T-cell (primary cell): ENCODE measurements around the gene OXTR. TPM values are rescaled to one million over a fixed set of nuclear protein-coding genes. Genes with fewer than 3 reads are reported as not detected.
"Not testable (repeated sequence)": the region's sequence is repeated elsewhere in the genome, so short reads cannot be mapped to it uniquely, and the experiment has no call there.

Source experiments
- ATAC-seq, 4 experiments: fragments of 200-7000 bp in 3 of 4; fragments of 150-1000 bp in 1 of 4; cut with Tn5 transposase; replicated peaks in 1 of 4; 1 replicate in 3 of 4; 2 replicates in 1 of 4; pipeline ENCODE4 v1.10.0; 2021; ENCODE audit warnings: moderate library complexity in 3 of 4, mild to moderate bottlenecking in 2 of 4, moderate number of reproducible peaks in 1 of 4
- CTCF ChIA-PET, 2 donors: fragments of 300-600 bp; sonication (Branson Sonifier 250); formaldehyde crosslinking; loops; one replicate each; lab custom pipeline; 2022; ENCODE audit warnings: antibody characterized with exemption in 2 of 2; lab: Charles Lee
- POLR2A ChIA-PET, 2 donors: fragments of 300-600 bp; sonication (Branson Sonifier 250); formaldehyde crosslinking; loops; one replicate each; lab custom pipeline; 2022; ENCODE audit warnings: antibody characterized with exemption in 2 of 2; lab: Charles Lee
- DNase-seq, 35 experiments: peaks; one replicate each; pipeline versions ENCODE4 v3.0.0 to v3.0.0-alpha.2; 2013 to 2023
- H3K27ac ChIP-seq: one replicate; pipeline ENCODE4 v1.5.1; 2013; ENCODE audit warnings: low read length
- H3K27me3 ChIP-seq, 2 experiments: replicated peaks in 1 of 2; 1 replicate in 1 of 2; 2 replicates in 1 of 2; pipeline versions ENCODE4 v1.6.1 to v1.7.0; 2013; ENCODE audit warnings: low read length in 1 of 2, mixed read lengths in 1 of 2; ENCODE audit not compliant: control insufficient read depth in 2 of 2, insufficient read depth in 2 of 2; ENCODE audit errors: extremely low read depth in 1 of 2
- H3K36me3 ChIP-seq, 2 donors: 1 replicate in 1 of 2; 2 replicates in 1 of 2; pipeline versions ENCODE4 v1.6.1 to v1.7.0; 2013; ENCODE audit warnings: low read length in 1 of 2; ENCODE audit not compliant: control insufficient read depth in 2 of 2, insufficient read depth in 1 of 2; ENCODE audit errors: extremely low read depth in 1 of 2
- H3K4me1 ChIP-seq, 2 experiments: 1 replicate in 1 of 2; 2 replicates in 1 of 2; pipeline versions ENCODE4 v1.6.1 to v1.7.0; 2013; ENCODE audit warnings: low read length in 2 of 2, mixed read lengths in 1 of 2; ENCODE audit not compliant: insufficient read depth in 2 of 2, control insufficient read depth in 1 of 2; ENCODE audit errors: extremely low read depth in 1 of 2
- H3K4me3 ChIP-seq, 2 donors: 1 replicate in 1 of 2; 2 replicates in 1 of 2; pipeline versions ENCODE4 v1.5.1 to v1.7.0; 2013; ENCODE audit warnings: mild to moderate bottlenecking in 2 of 2, low read length in 1 of 2, moderate library complexity in 1 of 2; ENCODE audit not compliant: control insufficient read depth in 1 of 2; ENCODE audit errors: extremely low read depth in 1 of 2
- H3K9me3 ChIP-seq: 2 replicates; pipeline ENCODE4 v1.7.0; 2013
- H3K27ac Mint-ChIP-seq, 2 donors: one replicate each; pipeline ENCODE4 v1.8.0; 2020 to 2021; ENCODE audit warnings: mild to moderate bottlenecking in 2 of 2, mixed read lengths in 2 of 2
- H3K27me3 Mint-ChIP-seq, 2 donors: one replicate each; pipeline ENCODE4 v1.8.0; 2021 to 2022; ENCODE audit warnings: mixed read lengths in 2 of 2
- H3K36me3 Mint-ChIP-seq: one replicate; pipeline ENCODE4 v1.8.0; 2021; ENCODE audit warnings: mixed read lengths
- H3K4me1 Mint-ChIP-seq, 3 donors: one replicate each; pipeline ENCODE4 v1.8.0; 2020 to 2022; ENCODE audit warnings: mixed read lengths in 3 of 3, mild to moderate bottlenecking in 1 of 3
- H3K4me3 Mint-ChIP-seq, 3 donors: one replicate each; pipeline ENCODE4 v1.8.0; 2020 to 2022; ENCODE audit warnings: mild to moderate bottlenecking in 3 of 3, mixed read lengths in 3 of 3, moderate library complexity in 3 of 3
- H3K9me3 Mint-ChIP-seq, 3 donors: one replicate each; pipeline ENCODE4 v1.8.0; 2020 to 2022; ENCODE audit warnings: mixed read lengths in 3 of 3
- WGBS: methylation state at CpG from one replicate; pipeline ENCODE4 v1.1.5; 2013; ENCODE audit warnings: missing lambda C conversion rate; ENCODE audit not compliant: insufficient coverage; 5-methylcytosine and 5-hydroxymethylcytosine counted together
- total RNA-seq, 35 experiments: library from RNA in 6 of 35; stranded (reverse) in 6 of 35; fragments of 120-200 nt in 1 of 35; gene quantifications; one replicate each; pipeline versions ENCODE4 v1.2.1 to v1.2.4 and lab custom pipeline; 2013 to 2026

OXTR gene
- total RNA-seq, 5 donors from 2014 or later (not counting 1 experiment from before 2014, with no cell fraction given): 0.10 to 0.63 (median 0.18) TPM

GRCh38 chr3:8724108-8724752 lies 45.2 kb downstream of the OXTR start:
- Mint-ChIP-seq H3K36me3 (no peaks in the 10 kb centered on the region), H3K9me3 (peaks cover 4 to 18% (median 8%) of the 10 kb centered on the region in 3 donors), H3K4me3 (no peak overlapping the region), H3K27ac (no peak overlapping the region), H3K4me1 (no peaks in the 10 kb centered on the region), H3K27me3 (no peaks in the 10 kb centered on the region)
- DNase-seq (no peak), ATAC-seq (no peak)
- Histone ChIP-seq H3K4me1 (no peaks in the 10 kb centered on the region), H3K9me3 (no peaks in the 10 kb centered on the region), H3K36me3 (no peaks in the 10 kb centered on the region), H3K27me3 (peaks cover 0 to 8% of the 10 kb centered on the region in 2 experiments), H3K4me3 (no peak overlapping the region), H3K27ac (no peak overlapping the region)
- ChIA-PET POLR2A (no interaction called here), CTCF (no interaction called here)
- 100% methylated on average over 1 of the region's 3 CpGs for WGBS

- no peak overlapping the region for H3K4me3 Mint-ChIP-seq
- no peaks in the 10 kb centered on the region for H3K4me1 Mint-ChIP-seq
- 45% methylated on average over 2 of the region's 3 CpGs for WGBS
- Histone ChIP-seq H3K4me1 (no peaks in the 10 kb centered on the region), H3K9me3 (no peaks in the 10 kb centered on the region), H3K27me3 (peaks cover 0 to 8% of the 10 kb centered on the region in 2 experiments), H3K27ac (no peak overlapping the region), H3K4me3 (no peak overlapping the region), H3K36me3 (no peaks in the 10 kb centered on the region)
- H3K36me3 Mint-ChIP-seq: no peaks in the 10 kb centered on the region
- no peak for ATAC-seq
- peaks cover 4 to 18% (median 8%) of the 10 kb centered on the region in 3 donors for H3K9me3 Mint-ChIP-seq
- CTCF ChIA-PET: no interaction called here
- DNase-seq: no peak
- POLR2A ChIA-PET: no interaction called here
- H3K27me3 Mint-ChIP-seq: no peaks in the 10 kb centered on the region
- no peak overlapping the region for H3K27ac Mint-ChIP-seq
These were observed 45.8 kb downstream of the OXTR start for GRCh38 chr3:8723612-8724011.

DNA sequence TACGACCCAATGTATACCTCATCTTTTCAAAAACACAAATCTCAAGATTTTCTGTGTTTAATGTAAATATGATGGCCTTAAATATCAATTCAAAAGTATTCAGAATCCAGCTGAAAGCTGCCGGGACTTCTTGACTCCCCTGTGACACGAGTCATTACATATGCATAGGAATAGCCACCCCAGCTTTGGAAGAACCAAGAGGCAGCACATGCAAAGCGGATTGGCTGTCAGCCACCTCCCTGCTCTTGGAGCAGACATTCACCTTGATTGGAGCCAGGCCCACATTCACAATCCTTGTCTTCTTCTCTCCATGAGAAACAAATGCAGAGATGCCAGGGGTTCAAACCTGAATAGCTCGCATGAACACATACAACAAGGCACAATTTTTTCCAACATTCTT lies 46.6 kb downstream of the OXTR start:
- 90% methylated on average over 3 of the region's 5 CpGs for WGBS
- ATAC-seq: no peak
- H3K36me3 Mint-ChIP-seq: no peaks in the 10 kb centered on the region
- Histone ChIP-seq H3K27ac (no peak overlapping the region), H3K4me3 (no peak overlapping the region), H3K27me3 (peaks cover 0 to 8% of the 10 kb centered on the region in 2 experiments), H3K9me3 (no peaks in the 10 kb centered on the region), H3K36me3 (no peaks in the 10 kb centered on the region), H3K4me1 (no peaks in the 10 kb centered on the region)
- peaks cover 4 to 18% (median 8%) of the 10 kb centered on the region in 3 donors for H3K9me3 Mint-ChIP-seq
- CTCF ChIA-PET: no interaction called here
- no peaks in the 10 kb centered on the region for H3K4me1 Mint-ChIP-seq
- H3K27me3 Mint-ChIP-seq: no peaks in the 10 kb centered on the region
- no peak for DNase-seq
- H3K4me3 Mint-ChIP-seq: no peak overlapping the region
- no peak overlapping the region for H3K27ac Mint-ChIP-seq
- POLR2A ChIA-PET: no interaction called here

DNA sequence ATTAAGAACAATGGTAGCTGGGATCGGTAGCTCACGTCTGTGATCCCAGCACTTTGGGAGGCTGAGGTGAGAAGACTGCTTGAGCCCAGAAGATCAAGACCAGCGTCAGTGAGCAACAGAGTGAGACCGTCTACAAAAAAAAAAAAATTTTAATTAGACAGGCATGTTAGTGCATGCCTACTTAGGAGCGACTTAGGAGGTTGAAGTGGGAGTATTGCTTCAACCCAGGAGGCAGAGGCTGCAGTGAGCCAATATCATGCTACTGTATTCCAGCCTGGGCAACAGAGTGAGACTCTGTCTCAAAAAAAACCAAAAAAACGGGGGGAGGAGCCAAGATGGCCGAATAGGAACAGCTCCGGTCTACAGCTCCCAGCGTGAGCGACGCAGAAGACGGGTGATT lies 53.7 kb downstream of the OXTR start:
- H3K27me3 Mint-ChIP-seq, H3K36me3 ChIP-seq, DNase-seq, H3K36me3 Mint-ChIP-seq, H3K4me1 Mint-ChIP-seq, H3K4me3 ChIP-seq, H3K27ac ChIP-seq, CTCF ChIA-PET, ATAC-seq, H3K4me1 ChIP-seq, H3K9me3 Mint-ChIP-seq, H3K4me3 Mint-ChIP-seq, POLR2A ChIA-PET, H3K9me3 ChIP-seq, H3K27ac Mint-ChIP-seq: not testable (repeated sequence)
- 61% methylated on average over 3 of the region's 12 CpGs for WGBS
- H3K27me3 ChIP-seq: peaks cover 0 to 11% of the 10 kb centered on the region in 2 experiments

DNA sequence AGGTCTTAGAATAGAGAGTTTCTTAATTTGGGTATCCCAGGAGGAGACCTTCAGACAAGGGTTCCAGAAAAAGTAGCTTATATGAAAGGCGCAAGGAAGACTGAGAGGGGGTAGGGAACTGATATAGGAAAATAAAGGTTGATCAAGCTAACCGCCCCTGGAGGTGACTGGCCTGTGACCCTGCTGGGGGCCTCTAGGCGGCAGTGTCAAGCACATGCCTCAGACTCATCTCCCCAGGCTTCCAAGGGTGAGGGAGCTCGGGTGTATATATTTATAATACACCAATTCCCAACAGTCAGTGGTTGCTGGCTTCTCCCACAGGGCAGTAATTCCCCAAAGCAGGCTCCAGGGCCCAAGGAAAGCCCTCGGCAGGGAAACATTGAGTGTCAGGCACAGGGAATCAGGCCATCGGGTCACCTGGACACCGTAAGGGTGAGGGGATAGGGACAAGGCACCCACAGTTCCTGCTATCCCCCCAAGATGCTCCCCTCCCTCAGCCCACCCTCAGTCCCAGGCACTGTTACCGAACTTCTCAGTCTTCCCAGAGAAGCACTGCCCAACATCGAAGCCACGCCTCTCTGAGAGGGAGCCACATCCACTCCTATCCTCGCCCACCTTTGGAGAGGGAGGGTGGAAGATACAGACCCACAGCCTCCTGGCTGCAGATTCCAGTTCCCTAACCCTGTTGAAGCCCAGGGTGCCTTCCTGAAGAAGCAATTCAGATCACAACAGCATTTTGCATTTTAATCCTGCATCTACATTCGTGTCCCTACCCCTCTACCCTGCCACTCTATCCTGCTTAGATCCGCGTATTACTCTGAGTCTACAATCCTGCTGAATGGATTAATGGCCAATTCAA lies 55.3 kb downstream of the OXTR start:
- ATAC-seq (no peak), DNase-seq (no peak)
- H3K4me3 ChIP-seq: no peak overlapping the region
- ChIA-PET CTCF (no interaction called here), POLR2A (no interaction called here)
- Mint-ChIP-seq H3K9me3 (no peaks in the 10 kb centered on the region), H3K27ac (no peak overlapping the region), H3K36me3 (no peaks in the 10 kb centered on the region), H3K4me1 (no peaks in the 10 kb centered on the region), H3K27me3 (peaks cover 0 to 2% of the 10 kb centered on the region in 2 donors), H3K4me3 (no peak overlapping the region)
- H3K9me3 ChIP-seq: no peaks in the 10 kb centered on the region
- no peaks in the 10 kb centered on the region for H3K36me3 ChIP-seq
- H3K27me3 ChIP-seq: peaks cover 0 to 14% of the 10 kb centered on the region in 2 experiments
- 100% methylated on average over 1 of the region's 14 CpGs for WGBS
- H3K27ac ChIP-seq: no peak overlapping the region
- H3K4me1 ChIP-seq: no peaks in the 10 kb centered on the region

DNA sequence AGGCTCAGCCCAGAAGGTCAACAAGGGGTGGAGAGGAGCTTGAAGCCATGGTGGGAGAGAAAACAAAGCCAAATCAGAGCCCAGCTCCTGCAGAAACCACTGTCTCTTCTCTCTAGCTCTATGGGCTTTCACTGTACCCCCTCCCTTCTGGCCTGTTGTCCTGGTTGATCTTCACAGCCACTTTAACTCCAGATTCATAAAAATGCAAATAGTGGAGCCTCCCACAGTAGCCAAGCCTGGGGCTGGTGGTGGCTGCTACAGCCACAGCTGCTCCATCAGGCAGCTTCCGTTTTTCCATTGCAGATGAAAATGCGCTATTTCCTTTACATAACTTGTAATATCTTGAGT lies 56.5 kb downstream of the OXTR start:
- Mint-ChIP-seq H3K4me1 (no peaks in the 10 kb centered on the region), H3K9me3 (no peaks in the 10 kb centered on the region), H3K4me3 (no peak overlapping the region), H3K27ac (no peak overlapping the region), H3K27me3 (peaks cover 0 to 4% of the 10 kb centered on the region in 2 donors), H3K36me3 (no peaks in the 10 kb centered on the region)
- Histone ChIP-seq H3K27me3 (peaks cover 0 to 14% of the 10 kb centered on the region in 2 experiments), H3K4me3 (no peak overlapping the region), H3K4me1 (no peaks in the 10 kb centered on the region), H3K9me3 (no peaks in the 10 kb centered on the region), H3K27ac (no peak overlapping the region), H3K36me3 (no peaks in the 10 kb centered on the region)
- CTCF ChIA-PET: no interaction called here
- ATAC-seq (no peak), DNase-seq (no peak)
- WGBS: 56% methylated on average over 2 of the region's 2 CpGs
- POLR2A ChIA-PET: no interaction called here
